DMS79 (cell line): ENCODE data around the gene TRIM61.
"Not testable (repeated sequence)": the region's sequence is repeated elsewhere in the genome, so short reads cannot be mapped to it uniquely, and the experiment has no call there.

Source experiments
- DNase-seq: peaks from one replicate; lab custom pipeline; 2025; lab: John Stamatoyannopoulos, UW

The TRIM61 gene

DNA sequence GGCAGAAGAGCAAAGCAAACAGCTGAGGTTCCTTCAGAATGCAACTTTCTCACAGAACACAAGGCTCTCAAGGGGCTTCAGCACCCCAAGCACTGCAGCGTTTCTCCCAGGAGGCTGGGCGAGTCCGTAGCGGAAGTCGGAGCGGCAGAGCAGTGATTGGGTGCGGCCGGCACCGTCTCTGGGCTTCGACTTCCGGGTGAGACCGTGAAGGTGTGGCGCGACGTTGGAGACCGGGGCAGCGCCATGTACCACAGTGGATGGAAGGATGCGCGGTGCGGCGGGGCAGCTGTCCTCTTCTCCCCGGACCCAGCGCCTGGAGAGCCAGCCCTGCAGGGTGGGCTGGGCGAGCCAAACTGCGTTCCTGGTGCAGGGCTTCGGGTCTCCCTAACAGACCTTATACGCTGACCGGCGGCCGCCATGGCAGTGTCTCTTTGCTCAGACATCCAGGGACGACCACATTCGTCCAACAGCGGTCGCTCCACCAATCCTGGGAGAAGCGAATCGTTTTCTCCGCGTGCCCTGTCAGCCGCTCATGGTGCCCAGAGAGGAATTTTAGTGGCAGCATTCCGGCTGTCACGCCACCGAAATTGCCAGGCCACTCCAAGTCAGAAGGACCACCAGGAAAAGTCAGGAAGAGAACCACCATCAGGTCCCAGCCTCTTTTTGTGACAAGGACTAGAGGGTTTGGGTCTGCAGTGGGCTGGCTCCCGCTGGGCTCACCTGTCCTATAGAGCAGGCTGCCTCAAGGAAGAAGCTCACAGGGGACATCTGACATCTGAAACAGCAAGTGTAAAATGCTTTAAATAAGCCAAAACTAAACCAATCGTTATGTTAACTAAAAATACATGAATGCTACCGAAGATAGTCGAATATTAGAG is 20.5 kb downstream of the TRIM61 start:
- peak; percentile 84 for DNase-seq

- no peak for DNase-seq
Measured at GRCh38 chr4:164955107-164955805, 22.2 kb downstream of the TRIM61 start.

DNA sequence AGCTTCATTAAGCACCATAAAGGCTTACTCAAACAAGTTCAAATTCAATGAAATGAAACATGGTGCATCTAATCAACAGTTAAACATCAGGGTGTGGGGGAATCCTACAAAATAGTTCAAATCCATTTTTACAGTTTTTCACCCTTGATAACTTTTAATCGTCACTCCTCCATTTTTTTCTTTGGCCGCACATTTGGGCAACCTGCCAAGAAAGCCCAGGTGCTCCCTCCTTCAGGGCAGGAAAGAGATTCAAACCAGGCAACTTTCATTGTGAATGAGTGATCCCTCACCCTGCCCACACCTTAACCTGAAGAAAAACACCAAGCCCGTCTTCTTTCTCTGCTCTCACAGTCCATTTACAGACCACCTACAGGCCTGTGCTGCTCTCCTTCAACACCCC is 24.9 kb downstream of the TRIM61 start:
- DNase-seq: peak; percentile 12

GRCh38 chr4:164949448-164950143 is 27.9 kb downstream of the TRIM61 start:
- no peak for DNase-seq

DNA sequence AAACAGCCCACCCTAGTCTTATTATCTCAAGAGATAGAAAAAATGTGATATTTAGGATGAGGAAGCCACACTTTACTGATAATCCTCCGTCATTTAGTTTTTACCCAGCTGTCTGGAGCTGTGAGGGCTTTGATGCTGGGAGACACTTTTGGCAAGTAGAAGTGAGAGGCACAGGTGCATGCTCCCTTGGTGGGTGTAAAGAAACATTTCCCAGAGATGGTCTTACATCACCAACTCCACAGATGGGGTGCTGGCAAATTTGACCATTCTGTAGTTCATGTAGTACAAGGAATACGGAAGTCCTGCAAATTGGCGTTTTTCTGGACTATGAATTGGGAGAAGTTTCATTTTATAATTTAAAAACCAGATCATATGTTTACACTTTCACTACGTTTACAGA is 28.5 kb downstream of the TRIM61 start:
- no peak for DNase-seq

GRCh38 chr4:164948006-164948405 is 29.5 kb downstream of the TRIM61 start:
- DNase-seq: not testable (repeated sequence)

DNA sequence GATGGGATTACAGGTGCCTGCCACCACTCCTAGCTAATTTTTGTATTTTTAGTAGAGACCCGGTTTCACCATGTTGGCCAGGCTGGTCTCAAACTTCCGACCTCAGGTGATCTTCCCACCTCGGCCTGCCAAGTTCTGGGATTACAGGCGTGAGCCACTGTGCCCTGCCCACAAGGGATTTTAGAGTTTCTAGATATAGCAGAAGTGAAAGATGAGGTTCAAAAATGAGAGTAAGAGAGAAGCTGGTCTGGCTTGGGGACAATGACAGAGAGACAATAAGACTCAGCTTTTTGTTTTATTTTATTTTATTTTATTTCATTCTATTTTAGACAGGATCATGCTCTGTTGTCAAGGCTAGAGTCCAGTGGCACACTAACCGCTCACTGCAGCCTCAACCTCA is 30.6 kb downstream of the TRIM61 start:
- DNase-seq: no peak

DNA sequence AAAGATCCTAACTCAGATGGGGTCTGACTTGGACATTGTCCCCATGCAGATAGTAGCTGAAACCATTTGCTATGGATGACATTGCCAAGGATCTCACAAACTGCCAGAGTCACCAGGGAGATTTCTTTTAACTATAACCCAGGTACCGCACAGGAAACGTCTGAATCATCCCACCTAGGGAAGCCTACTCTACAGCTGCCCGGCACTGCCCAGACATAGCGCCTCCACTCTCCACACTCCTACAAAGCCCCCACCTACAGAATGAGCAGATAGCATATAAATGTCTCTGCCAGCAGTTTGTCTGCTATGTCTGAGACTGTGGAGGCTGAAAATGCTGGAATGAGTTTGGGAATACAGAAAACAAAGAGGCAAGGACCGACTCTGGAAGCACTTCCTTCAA is 32.3 kb downstream of the TRIM61 start:
- no peak for DNase-seq

DNA sequence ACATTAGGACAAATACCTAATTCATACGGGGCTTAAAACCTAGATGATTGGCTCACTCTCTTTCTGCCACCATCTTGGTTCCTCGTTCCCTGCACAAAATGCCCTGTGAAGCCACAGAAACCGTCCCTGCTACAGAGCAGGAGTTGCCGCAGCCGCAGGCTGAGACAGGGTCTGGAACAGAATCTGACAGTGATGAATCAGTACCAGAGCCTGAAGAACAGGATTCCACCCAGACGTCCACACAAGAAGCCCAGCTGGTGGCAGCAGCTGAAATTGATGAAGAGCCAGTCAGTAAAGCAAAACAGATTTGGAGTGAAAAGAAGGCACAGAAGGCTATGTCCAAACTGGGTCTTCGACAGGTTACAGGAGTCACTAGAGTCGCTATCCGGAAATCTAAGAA is 34.3 kb downstream of the TRIM61 start:
- DNase-seq: no peak

- DNase-seq: no peak
Measured at GRCh38 chr4:164937576-164938270, 39.7 kb downstream of the TRIM61 start.

- not testable (repeated sequence) for DNase-seq
Measured at GRCh38 chr4:164935865-164936606, 41.4 kb downstream of the TRIM61 start.

GRCh38 chr4:164935363-164935762 is 42.1 kb downstream of the TRIM61 start:
- no peak for DNase-seq

DNA sequence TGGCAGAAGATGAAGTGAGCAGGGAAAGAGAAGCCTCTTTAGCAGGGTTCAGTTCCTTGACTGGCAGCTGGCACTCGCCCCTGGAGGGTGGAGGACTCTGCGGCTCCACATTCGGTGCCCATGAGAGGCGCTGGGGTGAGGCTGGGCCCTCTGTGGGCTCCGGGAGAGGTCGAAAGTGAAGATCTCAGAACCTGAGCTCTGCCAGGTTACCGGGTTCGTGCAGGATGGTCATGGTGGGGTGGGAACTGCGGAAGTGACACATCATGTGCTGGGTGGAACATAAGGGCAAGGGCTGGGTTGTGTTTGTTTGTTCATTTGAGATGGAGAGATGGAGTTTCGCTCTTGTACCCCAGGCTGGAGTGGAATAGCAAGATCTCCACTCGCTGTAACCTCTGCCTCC is 44.2 kb downstream of the TRIM61 start:
- DNase-seq: no peak

DNA sequence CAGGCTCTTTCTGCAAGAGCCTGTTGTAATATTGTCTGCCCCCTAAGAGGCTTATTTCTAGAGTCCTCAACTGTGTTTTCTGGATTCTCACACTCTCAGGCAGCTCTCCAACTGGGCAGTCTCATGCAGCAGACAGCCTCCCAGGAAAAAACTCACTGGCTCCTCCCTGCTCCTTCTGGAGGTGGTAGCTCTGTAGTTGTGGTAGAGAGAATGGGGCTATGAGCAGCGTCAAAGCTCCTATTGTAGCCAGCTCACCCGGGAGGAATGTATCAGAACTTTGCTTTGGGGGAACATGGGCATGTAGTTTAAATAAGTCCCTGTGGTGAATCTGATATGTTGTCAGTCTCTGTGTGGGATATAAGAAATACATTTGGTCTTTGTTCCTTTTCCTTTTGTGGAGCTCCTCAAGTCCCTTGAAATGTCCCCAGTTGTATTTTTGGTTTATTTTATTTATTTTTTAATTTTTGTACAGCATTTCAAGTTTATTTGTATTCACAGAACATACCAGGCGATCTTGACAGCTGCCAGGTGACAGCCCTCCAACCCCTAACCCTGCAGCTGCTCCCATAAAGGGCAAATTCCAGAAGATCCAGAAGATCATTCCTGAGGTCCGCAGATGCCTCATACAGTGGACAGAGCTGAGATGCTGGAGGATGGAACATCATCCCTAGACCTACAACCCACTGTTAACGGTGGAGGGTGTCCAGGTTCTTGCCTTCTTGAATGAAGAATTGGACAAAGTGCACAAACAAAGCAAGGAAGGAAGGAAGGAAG is 45.7 kb downstream of the TRIM61 start:
- DNase-seq: no peak

- no peak for DNase-seq
Measured at GRCh38 chr4:164930647-164931046, 46.8 kb downstream of the TRIM61 start.

- DNase-seq: not testable (repeated sequence)
Measured at GRCh38 chr4:164927101-164927500, 50.4 kb downstream of the TRIM61 start.

- DNase-seq: no peak
Measured at GRCh38 chr4:164926301-164926700, 51.2 kb downstream of the TRIM61 start.

DNA sequence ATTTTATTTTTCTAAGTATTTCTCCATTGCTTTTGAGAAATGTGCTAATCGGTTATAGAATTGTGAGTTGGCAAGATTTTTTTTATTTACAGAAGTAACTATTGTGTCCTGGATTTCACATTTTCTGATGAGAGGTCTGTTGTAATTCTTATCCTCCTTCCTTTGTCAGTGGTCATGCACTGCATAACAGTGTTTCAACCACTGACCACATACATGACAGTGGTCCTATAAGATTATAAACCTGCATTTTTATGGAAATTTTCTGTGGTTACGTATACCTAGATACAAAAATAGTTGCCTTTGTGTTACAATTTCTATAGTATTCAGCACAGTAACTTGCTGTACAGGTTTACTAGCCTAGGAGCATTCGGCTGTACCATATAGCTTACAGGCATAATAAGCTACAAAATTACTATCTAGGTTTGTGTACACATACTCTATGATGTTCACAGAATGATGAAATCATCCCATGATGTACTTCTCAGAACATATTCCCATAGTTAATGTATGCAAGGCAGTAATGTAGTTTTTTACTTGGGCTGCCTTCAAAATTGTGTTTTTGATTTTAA is 52.7 kb downstream of the TRIM61 start:
- DNase-seq: no peak

GRCh38 chr4:164918956-164919355 is 58.5 kb downstream of the TRIM61 start:
- DNase-seq: no peak
